Measurements from ENCODE around the gene FAM170B.

FAM170B gene

GRCh38 chr10:49133706-49134248 lies at the start of gene FAM170B:
Gene FAM170B, minus strand, starts transcription at chr10:49134021. Its CDS starts 103 bp downstream, at chr10:49133918.
- DNase-seq: no peak

GRCh38 chr10:49182776-49183175 lies 49.0 kb upstream of the FAM170B start:
- no peak for DNase-seq

GRCh38 chr10:49180444-49180860 lies 46.6 kb upstream of the FAM170B start:
- no peak for DNase-seq

- DNase-seq: no peak
These were observed 46.0 kb upstream of the FAM170B start for GRCh38 chr10:49179699-49180443.

- DNase-seq: no peak
These were observed 45.0 kb upstream of the FAM170B start for GRCh38 chr10:49178489-49179471.

GRCh38 chr10:49177391-49178355 lies 43.9 kb upstream of the FAM170B start:
- DNase-seq: no peak

- DNase-seq: no peak
These were observed 42.8 kb upstream of the FAM170B start for GRCh38 chr10:49176310-49177268.

GRCh38 chr10:49175587-49176309 lies 41.9 kb upstream of the FAM170B start:
- DNase-seq: no peak

- no peak for DNase-seq
These were observed 41.2 kb upstream of the FAM170B start for GRCh38 chr10:49174926-49175500.

- no peak for DNase-seq
These were observed 40.6 kb upstream of the FAM170B start for GRCh38 chr10:49174261-49174925.

GRCh38 chr10:49173853-49174252 lies 40.0 kb upstream of the FAM170B start:
- DNase-seq: no peak

GRCh38 chr10:49173201-49173772 lies 39.5 kb upstream of the FAM170B start:
- no peak for DNase-seq

GRCh38 chr10:49172777-49173132 lies 38.9 kb upstream of the FAM170B start:
- no peak for DNase-seq

GRCh38 chr10:49172061-49172776 lies 38.4 kb upstream of the FAM170B start:
- DNase-seq: no peak

GRCh38 chr10:49171326-49172060 lies 37.7 kb upstream of the FAM170B start:
- no peak for DNase-seq

- DNase-seq: no peak
These were observed 37.0 kb upstream of the FAM170B start for GRCh38 chr10:49170632-49171325.

GRCh38 chr10:49169776-49170175 lies 36.0 kb upstream of the FAM170B start:
- DNase-seq: no peak
